HCEC 1CT (cell line): Measurements from ENCODE around the gene CRIP2.

Experiments used
- DNase-seq: peaks from one replicate; pipeline ENCODE4 v3.0.0-alpha.2; 2017

CRIP2 gene

DNA sequence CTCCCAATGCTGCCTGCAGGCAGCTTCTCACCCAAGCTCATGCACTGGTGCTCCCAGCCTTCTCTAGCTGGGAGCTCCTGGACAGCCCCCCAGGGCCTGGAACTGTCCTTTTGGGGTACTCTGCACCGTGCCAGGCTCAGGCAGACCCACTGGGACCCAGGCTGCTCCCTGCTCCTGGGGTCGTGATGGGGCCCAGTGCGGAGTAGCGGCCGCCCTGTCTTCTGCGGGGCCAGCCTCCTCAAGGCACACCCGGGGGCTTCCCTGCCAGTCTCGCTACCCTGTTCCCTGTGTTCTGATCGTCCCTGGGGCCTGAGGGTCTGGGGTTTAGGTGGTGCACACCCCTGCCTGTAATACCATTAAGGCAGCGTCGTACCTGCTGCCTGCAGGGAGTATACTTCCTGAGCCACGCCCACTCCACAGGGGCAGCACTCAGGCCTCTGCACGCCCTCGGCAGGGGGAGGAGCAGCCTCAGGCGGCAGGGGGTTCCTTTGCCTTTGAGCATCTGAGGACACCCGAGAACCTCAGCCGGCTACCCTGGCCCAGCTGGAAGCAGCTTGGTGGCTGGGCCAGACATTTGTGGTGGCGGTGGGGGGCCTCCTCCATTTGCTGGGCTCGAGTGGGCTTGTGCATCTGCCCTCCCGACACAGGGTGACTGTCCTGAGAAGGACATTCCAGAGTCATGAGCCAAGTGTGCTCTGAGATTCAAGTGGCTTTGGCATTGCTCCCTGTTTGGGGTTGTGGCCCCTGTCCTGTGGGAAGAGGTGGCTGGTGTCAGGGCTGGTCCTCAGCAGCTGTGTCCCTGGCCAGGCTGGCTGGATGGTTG lies 9.2 kb upstream of the CRIP2 start:
- DNase-seq: no peak

- no peak for DNase-seq
These were observed 7.9 kb upstream of the CRIP2 start for GRCh38 chr14:105466531-105467248.

DNA sequence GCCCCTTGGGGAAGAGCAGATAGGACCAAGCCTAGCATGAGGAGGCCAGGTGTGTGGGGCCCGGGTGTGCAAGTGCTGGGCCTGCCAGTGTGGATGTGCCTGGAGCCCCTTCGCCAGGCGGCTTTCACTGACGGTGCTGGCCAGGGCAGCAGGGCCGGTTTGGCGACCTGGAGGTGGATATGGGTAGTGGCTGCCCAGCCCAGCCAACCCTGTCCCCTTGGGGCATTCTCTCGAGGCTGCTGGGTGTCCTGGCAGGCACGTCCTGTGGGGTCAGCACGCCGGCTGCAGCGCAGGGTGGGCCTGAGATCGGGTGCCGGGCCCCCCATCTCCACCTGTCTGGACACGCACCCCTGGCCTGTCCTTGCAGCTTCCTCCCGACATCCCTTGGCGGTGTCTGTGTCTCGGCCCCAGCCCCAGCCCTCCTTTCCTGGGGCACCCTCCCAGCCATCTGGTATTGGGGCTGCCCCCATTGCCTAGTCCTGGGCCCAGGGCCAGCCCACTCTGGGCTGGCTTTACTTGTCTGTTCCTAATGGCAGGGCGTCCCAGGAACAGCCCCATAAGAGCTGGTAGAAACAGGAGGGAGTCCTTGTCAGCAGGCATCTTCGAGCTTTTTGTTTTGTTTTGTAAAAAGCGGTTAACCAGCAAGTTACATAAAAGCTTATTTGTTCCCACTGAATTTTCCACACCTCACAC lies 7.2 kb upstream of the CRIP2 start:
- DNase-seq: no peak

GRCh38 chr14:105467942-105468471 lies 6.6 kb upstream of the CRIP2 start:
- no peak for DNase-seq

- no peak for DNase-seq
These were observed 5.9 kb upstream of the CRIP2 start for GRCh38 chr14:105468621-105469241.

GRCh38 chr14:105469456-105470349 lies 4.9 kb upstream of the CRIP2 start:
- DNase-seq: no peak

DNA sequence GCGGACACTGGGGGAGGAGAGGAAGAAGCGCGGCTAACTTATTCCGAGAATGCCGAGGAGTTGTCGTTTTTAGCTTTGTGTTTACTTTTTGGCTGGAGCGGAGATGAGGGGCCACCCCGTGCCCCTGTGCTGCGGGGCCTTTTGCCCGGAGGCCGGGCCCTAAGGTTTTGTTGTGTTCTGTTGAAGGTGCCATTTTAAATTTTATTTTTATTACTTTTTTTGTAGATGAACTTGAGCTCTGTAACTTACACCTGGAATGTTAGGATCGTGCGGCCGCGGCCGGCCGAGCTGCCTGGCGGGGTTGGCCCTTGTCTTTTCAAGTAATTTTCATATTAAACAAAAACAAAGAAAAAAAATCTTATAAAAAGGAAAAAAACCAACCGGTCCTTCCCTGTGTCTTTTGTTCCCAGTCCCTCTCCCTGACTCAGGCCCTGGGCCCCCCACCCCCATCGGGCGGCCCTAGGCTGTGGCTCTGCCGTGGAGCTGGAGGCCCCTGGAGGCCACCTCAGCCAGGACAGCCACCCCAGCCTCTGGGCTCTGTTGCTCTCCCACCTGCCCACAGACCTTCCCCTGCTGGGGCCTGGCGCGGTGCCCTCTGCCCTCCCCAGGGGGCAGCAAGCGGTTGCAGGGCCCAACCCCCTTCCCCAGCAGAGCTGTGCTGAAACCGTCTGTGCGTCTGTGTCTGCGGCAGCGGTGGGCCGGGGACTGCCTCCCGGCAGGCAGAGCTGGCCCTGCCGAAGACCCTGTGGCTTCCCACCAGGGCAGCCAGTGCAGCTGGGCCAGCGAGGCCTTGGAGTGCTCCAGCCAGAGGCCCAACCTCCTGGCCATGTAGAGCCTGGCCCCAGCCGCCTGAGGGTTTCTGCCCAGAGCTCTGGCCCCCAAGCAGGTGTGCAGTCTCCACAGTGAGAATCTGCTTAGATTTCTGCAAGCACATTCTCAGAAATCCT lies 4.0 kb upstream of the CRIP2 start:
- DNase-seq: no peak

DNA sequence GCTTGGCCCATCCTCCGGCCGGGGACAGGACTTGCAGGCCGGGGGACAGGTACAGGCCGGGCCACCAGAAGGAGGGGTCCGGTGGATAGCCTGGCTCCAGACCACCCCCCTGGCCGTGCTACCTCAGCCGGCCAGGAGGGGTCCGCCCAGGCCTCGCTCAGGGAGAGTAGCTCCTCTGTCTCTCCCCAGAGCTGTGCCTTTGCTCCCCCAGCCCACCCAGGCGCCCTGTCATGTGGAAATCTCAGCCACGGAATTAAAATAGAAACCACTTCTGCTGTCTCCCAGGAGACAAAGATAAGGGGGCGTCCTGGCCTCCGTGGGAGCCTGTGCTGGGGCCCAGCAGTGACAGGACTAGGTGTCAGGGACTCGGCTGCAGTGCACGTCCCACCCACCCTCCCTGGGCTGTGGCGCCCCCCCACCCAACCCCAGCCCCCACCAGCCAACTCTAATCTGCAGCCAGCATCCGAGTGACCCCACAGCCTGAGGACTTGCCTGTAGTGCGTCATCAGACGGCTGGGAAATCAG lies 3.3 kb upstream of the CRIP2 start:
- DNase-seq: no peak

- no peak for DNase-seq
These were observed 2.7 kb upstream of the CRIP2 start for GRCh38 chr14:105471823-105472485.

DNA sequence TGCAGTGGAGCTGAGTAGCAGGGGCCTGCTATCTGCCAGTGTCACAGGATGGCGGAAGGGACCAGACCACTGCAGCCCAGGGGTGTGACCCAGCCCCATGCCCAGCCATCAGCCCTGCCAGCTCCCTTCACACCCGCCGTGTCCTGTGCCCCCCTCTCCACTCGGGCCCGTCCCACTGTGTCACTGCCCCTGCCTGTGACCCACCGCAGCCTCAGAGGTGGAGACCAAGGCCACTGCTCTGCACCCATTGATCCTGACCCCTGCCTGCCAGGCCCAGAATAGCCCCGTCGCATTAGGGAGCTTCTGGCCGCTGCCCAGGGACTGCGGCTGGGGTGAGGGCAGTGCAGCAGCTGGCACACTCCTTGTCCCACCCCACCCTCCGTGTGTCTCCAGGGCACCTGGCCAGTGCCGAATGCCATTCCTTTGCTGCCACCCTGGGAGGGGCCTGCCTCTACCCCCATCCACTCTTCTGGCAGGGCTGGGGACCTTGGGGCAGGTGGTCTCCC lies 2.1 kb upstream of the CRIP2 start:
- DNase-seq: no peak

DNA sequence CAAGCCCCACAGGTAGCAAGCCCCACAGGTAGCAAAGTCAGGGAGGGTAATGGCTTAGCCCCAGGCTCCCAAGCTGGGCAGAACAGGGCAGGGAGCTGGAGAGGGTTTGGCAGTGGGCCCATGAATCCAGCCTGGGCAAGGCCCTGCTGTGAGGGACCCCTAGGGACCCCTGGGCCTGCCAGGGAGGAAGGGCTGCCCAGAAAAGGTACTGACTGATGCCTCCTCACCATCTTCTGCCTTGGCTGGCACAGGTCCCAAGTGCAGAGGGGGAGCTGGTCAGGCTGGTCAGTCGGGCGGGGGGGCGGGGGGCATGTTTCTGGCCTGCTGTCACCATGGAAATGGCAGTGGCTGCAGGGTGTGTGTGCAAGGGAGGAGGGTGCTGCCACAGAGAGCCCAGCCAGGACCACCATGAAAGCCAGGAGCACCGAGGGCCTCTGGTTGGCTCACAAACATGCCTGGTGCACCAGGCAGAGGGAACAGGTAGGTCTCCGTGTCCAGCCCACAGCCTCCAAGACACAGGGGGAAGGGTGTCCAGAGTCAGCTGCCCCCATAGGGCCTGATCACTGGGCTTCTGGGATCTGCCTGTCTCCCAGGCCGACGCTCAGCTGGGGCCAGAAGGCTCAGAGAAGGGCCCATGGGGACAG lies 1.5 kb upstream of the CRIP2 start:
- DNase-seq: no peak

GRCh38 chr14:105473677-105474482 lies 741 bp upstream of the CRIP2 start:
- peak; percentile 24 for DNase-seq

GRCh38 chr14:105475269-105476096 lies 862 bp downstream of the CRIP2 start:
- no peak for DNase-seq

- no peak for DNase-seq
These were observed 1.6 kb downstream of the CRIP2 start for GRCh38 chr14:105476097-105476830.

- no peak for DNase-seq
These were observed 2.4 kb downstream of the CRIP2 start for GRCh38 chr14:105476831-105477659.
